Measurements from ENCODE around the gene NDUFS3.

DNA sequence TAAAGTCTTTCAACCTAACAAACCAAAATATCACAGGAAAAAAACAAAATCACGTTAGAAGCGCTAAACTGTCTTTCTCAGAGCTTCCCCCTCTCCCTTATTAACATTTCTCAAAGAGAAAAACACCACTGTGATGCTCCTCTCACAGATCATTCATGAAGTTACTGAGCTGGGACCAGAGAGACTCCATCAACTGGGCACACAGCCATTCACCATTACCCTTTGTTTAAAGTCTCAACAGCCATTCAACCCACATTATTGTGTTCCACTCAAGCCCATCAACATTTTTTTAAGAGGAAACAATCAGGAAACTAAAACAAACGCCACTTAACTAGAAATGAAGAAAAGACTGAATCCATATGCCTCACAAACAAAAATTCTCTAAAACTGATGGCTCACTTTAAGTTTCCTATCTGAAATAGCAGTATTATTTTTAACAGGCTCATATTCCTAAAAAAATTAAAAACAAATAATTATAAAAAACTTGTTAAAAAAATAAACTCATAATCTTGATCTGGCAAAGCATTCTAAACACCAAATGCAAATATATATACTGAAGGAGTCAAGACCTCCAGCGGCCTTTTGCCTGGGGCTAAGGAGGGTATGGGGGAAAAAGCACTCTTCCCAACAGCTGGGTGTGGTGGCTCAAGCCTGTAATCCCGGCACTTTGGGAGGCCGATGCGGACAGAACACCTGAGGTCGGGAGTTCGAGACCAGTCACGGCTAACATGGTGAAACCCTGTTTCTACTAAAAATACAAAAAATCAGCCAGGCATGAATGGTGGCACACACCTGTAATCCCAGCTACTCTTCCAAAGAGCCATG is 39.9 kb upstream of the NDUFS3 start:
- no peak for TF ChIP-seq IKZF2 (IDR thresholded peaks at IDR 0.05)
- TF ChIP-seq, protein P1, sequence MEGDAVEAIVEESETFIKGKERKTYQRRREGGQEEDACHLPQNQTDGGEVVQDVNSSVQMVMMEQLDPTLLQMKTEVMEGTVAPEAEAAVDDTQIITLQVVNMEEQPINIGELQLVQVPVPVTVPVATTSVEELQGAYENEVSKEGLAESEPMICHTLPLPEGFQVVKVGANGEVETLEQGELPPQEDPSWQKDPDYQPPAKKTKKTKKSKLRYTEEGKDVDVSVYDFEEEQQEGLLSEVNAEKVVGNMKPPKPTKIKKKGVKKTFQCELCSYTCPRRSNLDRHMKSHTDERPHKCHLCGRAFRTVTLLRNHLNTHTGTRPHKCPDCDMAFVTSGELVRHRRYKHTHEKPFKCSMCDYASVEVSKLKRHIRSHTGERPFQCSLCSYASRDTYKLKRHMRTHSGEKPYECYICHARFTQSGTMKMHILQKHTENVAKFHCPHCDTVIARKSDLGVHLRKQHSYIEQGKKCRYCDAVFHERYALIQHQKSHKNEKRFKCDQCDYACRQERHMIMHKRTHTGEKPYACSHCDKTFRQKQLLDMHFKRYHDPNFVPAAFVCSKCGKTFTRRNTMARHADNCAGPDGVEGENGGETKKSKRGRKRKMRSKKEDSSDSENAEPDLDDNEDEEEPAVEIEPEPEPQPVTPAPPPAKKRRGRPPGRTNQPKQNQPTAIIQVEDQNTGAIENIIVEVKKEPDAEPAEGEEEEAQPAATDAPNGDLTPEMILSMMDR (IDR thresholded peaks at IDR 0.05 in 2 of 3, conservative IDR thresholded peaks at IDR 0.05 in 1 of 3; ENCODE audit: control insufficient read depth in 2 of 3, extremely low read depth in 1 of 3, insufficient read depth in 1 of 3, low read depth in 3 of 3, low read length in 3 of 3) = no peak
- no peak for TF ChIP-seq EZH2 (IDR thresholded peaks at IDR 0.05; ENCODE audit: borderline replicate concordance, control insufficient read depth, low read depth, low read length)
